ENCODE data around the gene RUNX2. TPM values are rescaled to one million over a fixed set of nuclear protein-coding genes. Genes with fewer than 3 reads are reported as not detected.

RUNX2 gene
- total RNA-seq, 1 experiment from 2014 or later = 9.3 TPM

DNA sequence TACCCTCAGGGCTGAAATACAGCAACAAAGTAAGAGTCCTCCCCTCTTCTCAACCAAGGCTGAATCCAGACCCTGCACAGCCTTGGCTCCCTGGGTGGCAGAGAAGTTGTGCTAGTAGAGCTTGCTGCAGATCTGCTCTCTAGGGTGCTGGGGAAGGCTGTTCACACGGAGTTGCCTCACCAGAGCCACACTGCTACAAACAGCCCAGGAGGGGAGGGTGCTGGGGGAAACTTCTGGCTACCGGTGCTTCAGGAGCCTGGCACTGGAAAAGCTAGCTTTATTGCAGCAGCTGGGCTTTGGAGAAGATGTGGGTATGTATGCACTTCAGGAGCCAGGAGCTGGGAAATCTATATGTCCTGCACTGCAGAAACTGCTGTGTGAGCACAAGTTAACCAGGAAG, 87.2 kb downstream of the RUNX2 start:
- Mint-ChIP-seq H3K4me1 (ENCODE audit: insufficient read depth, unreplicated experiment) (peaks cover 8% of the 10 kb centered on the region), H3K9me3 (ENCODE audit: unreplicated experiment) (peaks cover under 1% of the 10 kb centered on the region), H3K27me3 (ENCODE audit: insufficient read depth, unreplicated experiment) (no peaks in the 10 kb centered on the region), H3K36me3 (ENCODE audit: insufficient read depth, unreplicated experiment) (no peaks in the 10 kb centered on the region), H3K27ac (ENCODE audit: low read depth, unreplicated experiment) (no peak overlapping the region), H3K4me3 (ENCODE audit: unreplicated experiment) (no peak overlapping the region)
- POLR2A ChIA-PET = interaction anchor here (0.9 to 1.2 kb wide), 2 partner anchors 86 to 368 kb away, joined by 3 read pairs; no protein-coding TSS in a partner anchor
- CTCF ChIA-PET = interaction anchor here (0.9 kb wide), 1 partner anchor 759 kb away, joined by 3 read pairs; no protein-coding TSS in a partner anchor
- DNase-seq (ENCODE audit: unreplicated experiment) = no peak
- intact Hi-C loops (cut with micrococcal nuclease) = loop anchor here (10.0 kb wide), 1 partner anchor 561 kb away; no protein-coding TSS in a partner anchor
- TF ChIP-seq CTCF (IDR thresholded peaks at IDR 0.05; ENCODE audit: unreplicated experiment) = no peak
- no TSS peak for BruUV-seq (replicated peaks)

- Mint-ChIP-seq H3K27me3 (ENCODE audit: insufficient read depth, unreplicated experiment) (no peaks in the 10 kb centered on the region), H3K27ac (ENCODE audit: low read depth, unreplicated experiment) (no peak overlapping the region), H3K4me3 (ENCODE audit: unreplicated experiment) (no peak overlapping the region), H3K36me3 (ENCODE audit: insufficient read depth, unreplicated experiment) (no peaks in the 10 kb centered on the region), H3K4me1 (ENCODE audit: insufficient read depth, unreplicated experiment) (peaks cover 8% of the 10 kb centered on the region), H3K9me3 (ENCODE audit: unreplicated experiment) (no peaks in the 10 kb centered on the region)
- ChIA-PET CTCF (interaction anchor here (0.9 kb wide), 1 partner anchor 760 kb away, joined by 3 read pairs; no protein-coding TSS in a partner anchor), POLR2A (interaction anchor here (0.9 to 1.2 kb wide), 2 partner anchors 87 to 368 kb away, joined by 3 read pairs; no protein-coding TSS in a partner anchor)
- no TSS peak for BruUV-seq (replicated peaks)
- TF ChIP-seq CTCF (IDR thresholded peaks at IDR 0.05; ENCODE audit: unreplicated experiment) = no peak
- intact Hi-C loops (cut with micrococcal nuclease) = loop anchor here (10.0 kb wide), 1 partner anchor 561 kb away; no protein-coding TSS in a partner anchor
- DNase-seq (ENCODE audit: unreplicated experiment) = no peak
Measured at GRCh38 chr6:45415788-45416518, 87.8 kb downstream of the RUNX2 start.

GRCh38 chr6:45416700-45417099, 88.6 kb downstream of the RUNX2 start:
- no peak overlapping the region for H3K27ac Mint-ChIP-seq (ENCODE audit: low read depth, unreplicated experiment)
- CTCF ChIA-PET = interaction anchor here (2.0 kb wide), 1 partner anchor 297 kb away, joined by 10 read pairs; no protein-coding TSS in a partner anchor
- no peaks in the 10 kb centered on the region for H3K9me3 Mint-ChIP-seq (ENCODE audit: unreplicated experiment)
- no peaks in the 10 kb centered on the region for H3K27me3 Mint-ChIP-seq (ENCODE audit: insufficient read depth, unreplicated experiment)
- TF ChIP-seq CTCF (IDR thresholded peaks at IDR 0.05; ENCODE audit: unreplicated experiment) = no peak
- BruUV-seq (replicated peaks) = no TSS peak
- H3K36me3 Mint-ChIP-seq (ENCODE audit: insufficient read depth, unreplicated experiment) = no peaks in the 10 kb centered on the region
- POLR2A ChIA-PET = interaction anchor here (0.5 to 1.3 kb wide), 2 partner anchors 40 to 324 kb away, joined by 3 read pairs; no protein-coding TSS in a partner anchor
- DNase-seq (ENCODE audit: unreplicated experiment) = no peak
- peaks cover 8% of the 10 kb centered on the region for H3K4me1 Mint-ChIP-seq (ENCODE audit: insufficient read depth, unreplicated experiment)
- H3K4me3 Mint-ChIP-seq (ENCODE audit: unreplicated experiment) = no peak overlapping the region
- intact Hi-C loops (cut with micrococcal nuclease) = loop anchor here (10.0 kb wide), 1 partner anchor 562 kb away; no protein-coding TSS in a partner anchor

GRCh38 chr6:45417436-45417835, 89.3 kb downstream of the RUNX2 start:
- no TSS peak for BruUV-seq (replicated peaks)
- intact Hi-C loops (cut with micrococcal nuclease) = loop anchor here (10.0 kb wide), 1 partner anchor 563 kb away; no protein-coding TSS in a partner anchor
- CTCF ChIA-PET = interaction anchor here (0.6 to 2.0 kb wide), 3 partner anchors 16 to 787 kb away, joined by 3 to 10 read pairs (median 3); no protein-coding TSS in a partner anchor
- POLR2A ChIA-PET = interaction anchor here (1.3 to 1.4 kb wide), 2 partner anchors 22 to 40 kb away, joined by 3 to 5 read pairs; no protein-coding TSS in a partner anchor
- H3K27ac Mint-ChIP-seq (ENCODE audit: low read depth, unreplicated experiment) = no peak overlapping the region
- no peaks in the 10 kb centered on the region for H3K36me3 Mint-ChIP-seq (ENCODE audit: insufficient read depth, unreplicated experiment)
- no peak for TF ChIP-seq CTCF (IDR thresholded peaks at IDR 0.05; ENCODE audit: unreplicated experiment)
- H3K27me3 Mint-ChIP-seq (ENCODE audit: insufficient read depth, unreplicated experiment) = no peaks in the 10 kb centered on the region
- no peak overlapping the region for H3K4me3 Mint-ChIP-seq (ENCODE audit: unreplicated experiment)
- no peak for DNase-seq (ENCODE audit: unreplicated experiment)
- no peaks in the 10 kb centered on the region for H3K9me3 Mint-ChIP-seq (ENCODE audit: unreplicated experiment)
- H3K4me1 Mint-ChIP-seq (ENCODE audit: insufficient read depth, unreplicated experiment) = peaks cover 8% of the 10 kb centered on the region
